Colonic mucosa (tissue), 4 donors: Measurements from ENCODE around the gene DACT3. TPM values are rescaled to one million over a fixed set of nuclear protein-coding genes. Genes with fewer than 3 reads are reported as not detected.

Experiments used
- DNase-seq: peaks from one replicate; pipeline ENCODE4 v3.0.0-alpha.2; 2020
- H3K27ac ChIP-seq: fragments of 200-600 bp; one replicate; pipeline ENCODE4 v1.8.0; 2021
- H3K27me3 ChIP-seq: fragments of 200-600 bp; one replicate; pipeline ENCODE4 v1.8.0; 2021
- H3K36me3 ChIP-seq: fragments of 200-600 bp; one replicate; pipeline ENCODE4 v1.8.0; 2021
- H3K4me1 ChIP-seq: fragments of 200-600 bp; one replicate; pipeline ENCODE4 v1.8.0; 2021; ENCODE audit warnings: mild to moderate bottlenecking
- H3K4me3 ChIP-seq: fragments of 200-600 bp; one replicate; pipeline ENCODE4 v1.8.0; 2021
- H3K9ac ChIP-seq, 2 donors: one replicate each; pipeline ENCODE4 v1.7.0; 2013; ENCODE audit warnings: control low read depth in 2 of 2, low read depth in 2 of 2, low read length in 2 of 2
- H3K9me3 ChIP-seq: fragments of 200-600 bp; one replicate; pipeline ENCODE4 v1.8.0; 2021
- intact Hi-C: fragments of 100-400 bp; cut with DNase I; formaldehyde crosslinking; loops from one replicate; pipeline ENCODE4 v1.14.1; 2022
- total RNA-seq, 2 donors: library from RNA; stranded (reverse); fragmentation: NEBNext Ultra II Directional in 1 of 2; extraction: Animal tissue kit (Norgen Biotek cat#: 25700) in 1 of 2; gene quantifications; one replicate each; pipeline ENCODE4 v1.2.1, GENCODE V29; 2021
- TF ChIP-seq, protein P1 (sequence below): fragments of 200-600 bp; IDR thresholded peaks from one replicate; pipeline ENCODE4 v1.8.0; 2022; ENCODE audit warnings: antibody characterized with exemption, mild to moderate bottlenecking
- donor health status: healthy.
- donor health status: DM: no; HTN: no; CAD: no.
- donor health status: DM: no; HTN: no; CAD: no.

The DACT3 gene
- total RNA-seq, 2 donors from 2014 or later, result 1.6 to 5.3 TPM

DNA sequence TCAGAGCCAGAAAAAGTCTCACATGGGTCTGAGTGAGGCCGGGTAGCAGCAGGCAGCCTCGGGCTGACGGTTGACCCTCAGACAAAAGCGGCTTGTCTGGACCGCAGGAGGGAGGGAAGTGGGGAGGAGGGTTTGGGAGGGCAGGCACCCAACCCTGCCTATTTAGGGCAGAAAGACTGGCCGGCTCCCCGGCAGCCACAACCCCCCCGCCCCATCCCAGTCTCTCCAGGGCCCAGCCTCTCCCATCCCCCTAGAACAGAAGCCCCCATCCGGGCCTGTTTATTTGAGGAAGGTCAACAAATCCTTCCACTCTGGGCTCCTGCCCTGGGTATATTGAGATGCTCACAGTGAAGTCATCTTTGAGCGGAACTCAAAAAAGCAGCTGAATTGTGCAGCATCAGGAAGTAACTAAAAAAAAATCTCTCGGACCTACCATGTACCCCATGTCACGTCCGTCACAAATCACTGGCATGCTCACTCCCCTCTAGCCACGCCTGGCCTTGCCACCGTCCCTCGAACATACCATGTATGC is 6.3 kb downstream of the DACT3 start:
- no peaks in the 10 kb centered on the region for H3K4me1 ChIP-seq
- no peaks in the 10 kb centered on the region for H3K9me3 ChIP-seq
- intact Hi-C loops, result no loop called here
- no peak overlapping the region for H3K4me3 ChIP-seq
- no peaks in the 10 kb centered on the region for H3K36me3 ChIP-seq
- peak overlapping the region in 1 of 2 donors; percentile 40 for H3K9ac ChIP-seq
- TF ChIP-seq, protein P1, sequence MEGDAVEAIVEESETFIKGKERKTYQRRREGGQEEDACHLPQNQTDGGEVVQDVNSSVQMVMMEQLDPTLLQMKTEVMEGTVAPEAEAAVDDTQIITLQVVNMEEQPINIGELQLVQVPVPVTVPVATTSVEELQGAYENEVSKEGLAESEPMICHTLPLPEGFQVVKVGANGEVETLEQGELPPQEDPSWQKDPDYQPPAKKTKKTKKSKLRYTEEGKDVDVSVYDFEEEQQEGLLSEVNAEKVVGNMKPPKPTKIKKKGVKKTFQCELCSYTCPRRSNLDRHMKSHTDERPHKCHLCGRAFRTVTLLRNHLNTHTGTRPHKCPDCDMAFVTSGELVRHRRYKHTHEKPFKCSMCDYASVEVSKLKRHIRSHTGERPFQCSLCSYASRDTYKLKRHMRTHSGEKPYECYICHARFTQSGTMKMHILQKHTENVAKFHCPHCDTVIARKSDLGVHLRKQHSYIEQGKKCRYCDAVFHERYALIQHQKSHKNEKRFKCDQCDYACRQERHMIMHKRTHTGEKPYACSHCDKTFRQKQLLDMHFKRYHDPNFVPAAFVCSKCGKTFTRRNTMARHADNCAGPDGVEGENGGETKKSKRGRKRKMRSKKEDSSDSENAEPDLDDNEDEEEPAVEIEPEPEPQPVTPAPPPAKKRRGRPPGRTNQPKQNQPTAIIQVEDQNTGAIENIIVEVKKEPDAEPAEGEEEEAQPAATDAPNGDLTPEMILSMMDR, result no peak
- peaks cover 23% of the 10 kb centered on the region for H3K27me3 ChIP-seq
- DNase-seq, result no peak
- H3K27ac ChIP-seq, result peak overlapping the region; percentile 55

DNA sequence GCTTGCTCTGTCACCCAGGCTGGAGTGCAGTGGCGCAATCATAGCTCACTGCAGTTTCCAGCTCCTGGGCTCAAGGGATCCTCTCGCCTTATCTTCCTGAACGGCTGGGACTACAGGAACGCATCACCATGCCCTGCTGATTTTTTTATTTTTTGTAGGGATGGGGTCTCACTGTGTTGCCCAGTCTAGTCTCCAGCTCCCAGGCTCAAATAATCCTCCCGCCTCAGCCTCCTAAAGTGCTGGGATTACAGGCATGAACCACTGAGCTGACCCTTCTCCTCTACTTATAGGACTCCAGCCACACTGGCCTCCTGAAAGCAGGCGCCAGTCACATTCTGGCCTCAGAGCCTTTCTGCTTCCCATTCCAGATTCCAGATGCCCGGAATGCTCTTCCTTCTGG is 10.5 kb downstream of the DACT3 start:
- Histone ChIP-seq H3K4me1 (no peaks in the 10 kb centered on the region), H3K36me3 (no peaks in the 10 kb centered on the region), H3K9ac (no peak overlapping the region), H3K9me3 (no peaks in the 10 kb centered on the region), H3K27ac (no peak overlapping the region), H3K27me3 (peaks cover 8% of the 10 kb centered on the region), H3K4me3 (no peak overlapping the region)
- intact Hi-C loops, result no loop called here
- no peak for DNase-seq
- TF ChIP-seq, protein P1, result no peak

DNA sequence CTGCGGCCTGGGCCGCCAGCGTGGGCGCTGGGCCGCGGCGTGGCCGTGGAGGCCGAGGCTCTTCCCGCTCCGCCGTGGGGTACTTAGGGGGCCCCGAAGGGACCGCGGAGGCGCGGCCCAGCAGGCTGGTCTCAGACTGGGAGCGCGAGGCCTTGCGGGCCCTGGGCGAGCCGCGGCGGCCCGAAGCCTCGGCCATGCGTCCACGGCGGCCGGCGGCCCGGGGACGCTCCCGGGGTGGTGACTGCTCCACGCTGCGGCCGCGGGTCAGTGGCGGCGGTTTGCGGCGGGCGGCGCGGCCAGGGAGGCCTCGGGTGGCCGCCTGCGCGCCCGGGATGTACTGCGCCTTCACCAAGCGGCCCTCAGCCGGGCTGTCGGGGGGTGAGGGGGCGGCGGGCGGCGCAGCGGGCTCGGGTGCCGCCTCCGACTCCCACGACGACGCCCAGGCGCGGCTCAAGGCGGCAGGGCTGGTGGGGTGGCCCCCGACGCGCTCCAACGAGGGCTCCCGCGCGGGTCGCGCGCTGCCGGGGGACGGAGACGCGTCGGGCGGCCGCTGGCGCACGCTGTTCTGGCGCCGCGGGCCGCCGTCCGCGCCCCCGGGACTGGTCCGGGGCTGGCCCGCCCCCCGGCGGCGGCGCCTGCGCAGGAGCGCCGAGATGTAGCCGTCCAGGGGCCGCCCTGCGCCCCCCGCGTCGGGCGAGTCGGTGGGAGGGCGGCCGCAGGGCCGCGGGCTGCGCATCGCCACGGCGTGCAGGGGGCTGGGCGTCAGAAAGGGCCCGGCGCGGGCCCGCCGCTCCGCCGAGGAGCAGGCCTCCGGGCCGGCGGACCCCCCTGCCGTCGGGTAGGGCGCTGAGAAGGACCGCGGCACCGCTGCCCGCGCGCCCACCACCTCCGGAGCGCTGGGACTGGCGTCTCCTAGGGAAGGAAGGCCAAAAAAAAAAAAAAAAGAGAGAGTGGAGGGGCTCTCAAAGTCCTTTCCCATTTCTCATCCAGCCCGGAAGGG is 11.7 kb downstream of the DACT3 start:
- no peak overlapping the region for H3K4me3 ChIP-seq
- H3K27me3 ChIP-seq, result peaks cover 8% of the 10 kb centered on the region
- H3K27ac ChIP-seq, result no peak overlapping the region
- DNase-seq, result no peak
- intact Hi-C loops, result no loop called here
- H3K4me1 ChIP-seq, result no peaks in the 10 kb centered on the region
- H3K9ac ChIP-seq, result no peak overlapping the region
- H3K36me3 ChIP-seq, result no peaks in the 10 kb centered on the region
- no peaks in the 10 kb centered on the region for H3K9me3 ChIP-seq
- TF ChIP-seq, protein P1, result no peak

DNA sequence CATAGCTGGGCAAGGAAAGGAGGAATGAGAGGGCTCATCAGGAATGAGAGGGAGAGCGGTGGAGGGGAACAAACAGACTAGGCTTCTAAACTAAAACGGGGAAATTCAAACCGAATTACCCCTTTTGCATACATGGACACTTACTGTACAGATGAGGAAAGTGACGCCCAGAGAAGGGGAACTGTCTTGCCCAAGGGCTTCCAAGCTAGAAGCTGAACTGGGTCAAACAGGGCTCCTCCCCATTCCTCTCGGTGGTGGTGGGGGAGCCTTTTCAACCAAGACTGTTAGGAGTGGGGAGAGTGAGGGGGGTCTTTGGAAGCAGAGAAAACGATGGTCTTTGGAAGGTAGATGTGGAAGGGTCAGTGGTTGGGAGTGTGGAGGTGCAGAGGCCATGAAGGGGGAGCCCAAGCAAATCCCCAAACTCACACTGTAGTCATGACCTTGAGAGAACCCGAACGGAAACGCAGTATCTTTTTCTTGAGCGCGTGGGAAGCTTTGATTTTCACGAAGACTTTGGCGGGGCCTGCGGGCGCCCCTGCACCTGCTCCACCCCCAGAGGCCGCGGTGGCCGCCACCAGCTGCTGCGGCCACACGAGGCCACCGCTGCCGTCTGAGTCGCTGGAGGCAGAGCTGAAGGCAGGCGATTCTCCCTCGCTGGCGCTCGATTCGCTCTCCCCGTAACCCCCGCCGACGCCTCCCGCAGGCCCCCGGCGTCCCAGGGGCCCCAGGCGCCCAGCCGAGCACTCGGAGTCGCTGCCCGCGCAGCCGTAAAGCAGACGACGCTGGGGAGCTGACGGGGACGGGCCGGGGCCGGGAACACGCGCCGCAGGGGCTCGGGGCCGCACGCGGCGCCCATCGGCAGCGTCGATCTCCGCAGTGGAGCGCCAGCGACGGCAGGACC is 12.7 kb downstream of the DACT3 start:
- Histone ChIP-seq H3K9me3 (no peaks in the 10 kb centered on the region), H3K4me1 (no peaks in the 10 kb centered on the region), H3K9ac (no peak overlapping the region), H3K36me3 (no peaks in the 10 kb centered on the region), H3K4me3 (no peak overlapping the region), H3K27me3 (peaks cover 8% of the 10 kb centered on the region), H3K27ac (no peak overlapping the region)
- TF ChIP-seq, protein P1, result no peak
- no peak for DNase-seq
- intact Hi-C loops, result no loop called here

DNA sequence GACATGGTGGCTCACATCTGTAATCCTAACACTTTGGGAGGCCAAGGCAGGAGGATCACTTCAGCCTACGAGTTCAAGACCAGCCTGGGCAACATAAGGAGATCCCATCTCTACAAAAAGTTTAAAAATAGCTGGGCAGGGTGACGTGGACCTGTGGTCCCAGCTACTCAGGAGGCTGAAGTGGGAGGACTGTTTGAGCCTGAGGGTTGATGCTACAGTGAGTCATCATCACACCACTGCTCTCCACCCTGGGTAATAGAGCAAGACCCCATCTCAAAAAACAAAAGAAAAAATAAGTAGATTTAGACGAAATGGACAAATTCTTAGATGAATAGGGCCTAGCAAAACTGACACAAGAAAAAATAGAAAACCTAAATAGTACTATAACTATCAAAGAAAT is 14.6 kb downstream of the DACT3 start:
- H3K4me3 ChIP-seq, result no peak overlapping the region
- no peak for DNase-seq
- TF ChIP-seq, protein P1, result no peak
- peaks cover 8% of the 10 kb centered on the region for H3K27me3 ChIP-seq
- no peaks in the 10 kb centered on the region for H3K9me3 ChIP-seq
- H3K9ac ChIP-seq, result no peak overlapping the region
- intact Hi-C loops, result no loop called here
- no peaks in the 10 kb centered on the region for H3K4me1 ChIP-seq
- no peaks in the 10 kb centered on the region for H3K36me3 ChIP-seq
- no peak overlapping the region for H3K27ac ChIP-seq
